Measurements from ENCODE around the gene SLC44A1.
A peak's percentile ranks its signal among the peaks of the same experiment; 100 is the strongest.

Gene SLC44A1

DNA sequence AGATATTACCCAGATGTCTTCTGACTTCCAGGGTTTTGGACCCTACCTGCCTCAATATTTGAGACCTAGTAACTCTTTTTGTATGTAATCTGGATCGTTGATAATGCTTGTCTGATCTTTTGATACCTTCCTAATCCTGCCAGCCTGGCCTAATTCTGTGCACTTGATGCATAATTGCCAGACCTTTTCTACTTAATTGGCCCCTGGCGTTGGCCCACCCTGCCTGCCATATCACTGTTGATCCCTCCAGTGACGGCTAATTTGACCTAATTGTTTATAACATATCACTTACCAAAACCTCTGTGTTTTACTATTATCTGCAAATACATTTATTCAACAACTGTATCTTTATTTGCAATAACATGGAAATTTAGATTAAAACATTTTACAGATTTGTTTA is 49.0 kb downstream of the SLC44A1 start:
- H3K4me3 ChIP-seq (ENCODE audit: low read depth in 1 of 5, low read length in 5 of 5): no peak overlapping the region
- no peaks in the 10 kb centered on the region for H3K9me3 ChIP-seq (ENCODE audit: control insufficient read depth in 5 of 5, low read length in 5 of 5)
- H3K9ac ChIP-seq (ENCODE audit: low read length in 5 of 5): no peak overlapping the region
- no peak overlapping the region for H3K27ac ChIP-seq (ENCODE audit: low read depth, low read length)
- H3K27me3 ChIP-seq (ENCODE audit: control insufficient read depth in 5 of 5, insufficient read depth in 4 of 5, low read length in 5 of 5): no peaks in the 10 kb centered on the region
- no peaks in the 10 kb centered on the region for H3K36me3 ChIP-seq (ENCODE audit: control insufficient read depth in 5 of 5, insufficient read depth in 5 of 5, low read length in 5 of 5)
- peaks cover 2 to 18% (median 5%) of the 10 kb centered on the region in 5 donors for H3K4me1 ChIP-seq (ENCODE audit: control insufficient read depth in 5 of 5, insufficient read depth in 5 of 5, low read length in 5 of 5)

DNA sequence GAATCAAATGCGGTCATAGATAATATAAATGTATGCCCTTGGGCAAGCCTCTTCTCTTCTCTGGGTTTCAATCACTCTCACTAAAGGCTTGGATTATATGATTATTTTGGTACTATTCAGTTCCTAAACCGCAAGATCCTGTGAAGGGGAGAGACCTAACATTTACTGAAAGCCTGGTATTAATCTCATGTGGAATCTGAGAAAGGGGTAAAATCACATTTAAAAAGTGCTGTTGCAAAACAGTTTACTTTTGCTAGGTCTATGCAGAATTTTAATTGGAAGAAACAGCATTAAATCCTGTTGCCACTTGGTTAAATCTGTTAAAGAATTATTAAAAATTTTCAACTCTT is 50.7 kb downstream of the SLC44A1 start:
- H3K27ac ChIP-seq (ENCODE audit: low read depth, low read length): no peak overlapping the region
- H3K27me3 ChIP-seq (ENCODE audit: control insufficient read depth in 5 of 5, insufficient read depth in 4 of 5, low read length in 5 of 5): no peaks in the 10 kb centered on the region
- no peak overlapping the region for H3K9ac ChIP-seq (ENCODE audit: low read length in 5 of 5)
- peaks cover 2 to 18% (median 5%) of the 10 kb centered on the region in 5 donors for H3K4me1 ChIP-seq (ENCODE audit: control insufficient read depth in 5 of 5, insufficient read depth in 5 of 5, low read length in 5 of 5)
- no peak overlapping the region for H3K4me3 ChIP-seq (ENCODE audit: low read depth in 1 of 5, low read length in 5 of 5)
- H3K36me3 ChIP-seq (ENCODE audit: control insufficient read depth in 5 of 5, insufficient read depth in 5 of 5, low read length in 5 of 5): peaks cover 0 to 12% (median 10%) of the 10 kb centered on the region in 5 donors
- H3K9me3 ChIP-seq (ENCODE audit: control insufficient read depth in 5 of 5, low read length in 5 of 5): no peaks in the 10 kb centered on the region

DNA sequence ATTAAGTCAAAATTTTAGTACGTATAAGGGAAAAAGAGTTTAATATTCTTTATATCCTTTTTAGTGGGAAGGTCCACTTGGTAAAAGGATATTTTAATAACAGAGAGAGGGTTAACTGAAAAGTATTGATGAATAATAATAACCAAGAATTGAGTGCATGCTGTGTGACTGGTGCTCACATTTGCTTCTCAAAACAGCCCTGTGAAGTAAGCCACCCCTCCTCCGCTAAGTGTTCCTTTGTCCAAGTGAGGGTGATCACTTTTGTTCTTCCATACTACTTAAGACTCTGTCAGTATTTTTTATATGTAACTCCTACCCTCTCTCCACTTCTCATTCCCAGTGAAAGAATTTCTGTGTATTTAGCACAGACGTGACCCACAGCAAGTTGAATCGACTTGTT is 51.5 kb downstream of the SLC44A1 start:
- H3K9me3 ChIP-seq (ENCODE audit: control insufficient read depth in 5 of 5, low read length in 5 of 5): no peaks in the 10 kb centered on the region
- H3K9ac ChIP-seq (ENCODE audit: low read length in 5 of 5): no peak overlapping the region
- H3K4me1 ChIP-seq (ENCODE audit: control insufficient read depth in 5 of 5, insufficient read depth in 5 of 5, low read length in 5 of 5): peaks cover 2 to 18% (median 5%) of the 10 kb centered on the region in 5 donors
- H3K27ac ChIP-seq (ENCODE audit: low read depth, low read length): peak overlapping the region; percentile 33
- H3K36me3 ChIP-seq (ENCODE audit: control insufficient read depth in 5 of 5, insufficient read depth in 5 of 5, low read length in 5 of 5): peaks cover 0 to 13% (median 10%) of the 10 kb centered on the region in 5 donors
- H3K27me3 ChIP-seq (ENCODE audit: control insufficient read depth in 5 of 5, insufficient read depth in 4 of 5, low read length in 5 of 5): no peaks in the 10 kb centered on the region
- H3K4me3 ChIP-seq (ENCODE audit: low read depth in 1 of 5, low read length in 5 of 5): no peak overlapping the region

DNA sequence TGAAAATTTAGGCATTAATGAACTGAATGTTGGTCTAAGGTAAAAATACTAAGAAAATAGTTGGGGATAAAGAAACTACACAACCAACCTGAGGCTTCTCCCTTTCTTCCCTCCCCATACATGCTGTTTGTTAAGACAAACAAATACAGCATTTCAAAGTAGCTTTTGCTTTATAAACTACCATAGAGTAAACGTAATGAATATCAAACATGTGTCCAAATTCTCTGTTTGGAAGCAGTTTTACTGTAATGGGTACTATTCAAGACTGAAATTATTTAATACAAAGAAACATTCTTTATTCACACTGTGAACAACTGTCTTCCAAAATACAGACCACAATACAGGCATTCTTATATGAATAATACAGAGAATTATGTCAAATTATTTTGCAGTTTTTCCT is 52.0 kb downstream of the SLC44A1 start:
- Histone ChIP-seq H3K27me3 (ENCODE audit: control insufficient read depth in 5 of 5, insufficient read depth in 4 of 5, low read length in 5 of 5) (no peaks in the 10 kb centered on the region), H3K4me1 (ENCODE audit: control insufficient read depth in 5 of 5, insufficient read depth in 5 of 5, low read length in 5 of 5) (peaks cover 2 to 14% (median 5%) of the 10 kb centered on the region in 5 donors), H3K9ac (ENCODE audit: low read length in 5 of 5) (no peak overlapping the region), H3K9me3 (ENCODE audit: control insufficient read depth in 5 of 5, low read length in 5 of 5) (no peaks in the 10 kb centered on the region), H3K36me3 (ENCODE audit: control insufficient read depth in 5 of 5, insufficient read depth in 5 of 5, low read length in 5 of 5) (peaks cover 0 to 13% (median 10%) of the 10 kb centered on the region in 5 donors), H3K4me3 (ENCODE audit: low read depth in 1 of 5, low read length in 5 of 5) (no peak overlapping the region), H3K27ac (ENCODE audit: low read depth, low read length) (peak overlapping the region; percentile 33)

DNA sequence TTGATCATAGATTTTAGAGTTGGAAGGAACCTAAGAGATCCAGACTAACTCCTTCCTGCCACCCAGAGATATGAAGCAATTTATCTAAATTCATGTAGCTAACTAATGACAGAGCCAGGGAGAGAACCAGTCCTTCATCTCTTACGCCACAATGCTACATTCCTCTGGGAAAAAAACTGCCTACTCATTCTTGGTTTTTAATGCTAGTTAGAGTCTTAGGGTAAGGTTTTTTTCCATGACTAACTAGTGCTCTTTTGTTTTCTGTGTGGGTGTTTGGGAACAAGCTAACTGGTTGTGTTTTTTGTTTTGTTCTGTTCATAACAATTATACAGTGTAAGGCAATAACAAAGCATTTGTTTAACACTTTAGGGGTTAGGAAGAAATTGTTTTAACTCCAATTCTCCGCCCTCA is 52.4 kb downstream of the SLC44A1 start:
- Histone ChIP-seq H3K9ac (ENCODE audit: low read length in 5 of 5) (no peak overlapping the region), H3K4me1 (ENCODE audit: control insufficient read depth in 5 of 5, insufficient read depth in 5 of 5, low read length in 5 of 5) (peaks cover 2 to 13% (median 5%) of the 10 kb centered on the region in 5 donors), H3K9me3 (ENCODE audit: control insufficient read depth in 5 of 5, low read length in 5 of 5) (no peaks in the 10 kb centered on the region), H3K27me3 (ENCODE audit: control insufficient read depth in 5 of 5, insufficient read depth in 4 of 5, low read length in 5 of 5) (no peaks in the 10 kb centered on the region), H3K36me3 (ENCODE audit: control insufficient read depth in 5 of 5, insufficient read depth in 5 of 5, low read length in 5 of 5) (peaks cover 0 to 13% (median 10%) of the 10 kb centered on the region in 5 donors), H3K4me3 (ENCODE audit: low read depth in 1 of 5, low read length in 5 of 5) (no peak overlapping the region), H3K27ac (ENCODE audit: low read depth, low read length) (peak overlapping the region; percentile 33)

DNA sequence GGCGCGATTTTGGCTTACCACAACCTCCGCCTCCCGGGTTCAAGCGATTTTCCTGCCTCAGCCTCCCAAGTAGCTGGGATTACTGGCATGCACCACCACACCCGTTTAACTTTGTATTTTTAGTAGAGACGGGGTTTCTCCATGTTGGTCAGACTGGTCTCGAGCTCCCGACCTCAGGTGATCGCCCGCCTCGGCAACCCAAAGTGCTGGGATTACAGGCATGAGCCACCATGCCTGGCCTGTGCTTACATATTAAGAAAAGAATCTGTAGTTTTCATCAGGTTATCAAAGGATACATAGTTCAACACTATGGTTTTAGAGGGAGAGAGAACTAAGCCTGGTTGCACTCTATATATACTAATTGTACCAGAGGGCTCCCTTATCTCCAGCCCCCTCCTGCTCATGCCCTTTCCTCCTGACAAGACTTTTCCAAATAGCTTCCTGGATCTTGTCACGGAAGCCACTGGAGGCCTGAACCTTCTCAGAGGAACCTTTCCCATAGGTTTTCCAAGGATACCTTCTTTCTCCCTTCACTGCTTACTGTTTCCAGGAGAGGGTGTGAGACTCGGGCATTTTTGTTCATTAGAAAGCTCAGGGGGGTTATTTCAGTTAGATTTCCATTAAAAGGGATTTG is 53.1 kb downstream of the SLC44A1 start:
- Histone ChIP-seq H3K9ac (ENCODE audit: low read length in 5 of 5) (no peak overlapping the region), H3K36me3 (ENCODE audit: control insufficient read depth in 5 of 5, insufficient read depth in 5 of 5, low read length in 5 of 5) (peaks cover 0 to 13% (median 10%) of the 10 kb centered on the region in 5 donors), H3K4me3 (ENCODE audit: low read depth in 1 of 5, low read length in 5 of 5) (no peak overlapping the region), H3K27me3 (ENCODE audit: control insufficient read depth in 5 of 5, insufficient read depth in 4 of 5, low read length in 5 of 5) (no peaks in the 10 kb centered on the region), H3K9me3 (ENCODE audit: control insufficient read depth in 5 of 5, low read length in 5 of 5) (no peaks in the 10 kb centered on the region), H3K4me1 (ENCODE audit: control insufficient read depth in 5 of 5, insufficient read depth in 5 of 5, low read length in 5 of 5) (peaks cover 2 to 13% (median 5%) of the 10 kb centered on the region in 5 donors), H3K27ac (ENCODE audit: low read depth, low read length) (no peak overlapping the region)

DNA sequence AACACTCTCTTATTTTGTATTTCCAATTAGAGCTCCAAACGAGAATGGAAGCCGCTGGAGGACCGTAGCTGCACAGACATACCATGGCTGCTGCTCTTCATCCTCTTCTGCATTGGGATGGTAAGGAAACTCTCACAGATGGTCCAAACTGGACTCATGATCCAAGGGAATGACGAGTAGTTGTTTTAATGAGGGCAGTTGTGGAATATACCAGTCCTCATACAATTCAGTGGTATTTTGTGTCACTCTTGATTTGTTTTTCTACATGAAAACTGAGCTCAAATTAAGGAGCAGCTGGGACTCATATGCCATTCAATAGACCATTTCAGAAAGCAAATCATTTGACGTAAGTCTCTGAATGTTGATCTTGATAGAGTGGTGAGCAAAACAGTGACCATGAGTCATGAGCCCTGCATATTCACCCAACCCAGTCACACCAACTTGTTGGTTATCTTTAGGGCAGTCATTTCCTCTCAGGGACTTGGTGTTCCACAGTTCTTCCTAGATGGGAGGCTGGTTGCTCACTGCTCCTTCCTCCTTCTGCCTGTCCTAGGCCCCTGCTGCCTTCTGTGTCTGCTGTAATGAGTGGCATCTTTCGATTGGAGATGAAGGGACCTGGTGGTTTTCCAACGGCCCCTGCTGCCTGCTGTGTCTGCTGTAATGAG is 54.9 kb downstream of the SLC44A1 start:
- Histone ChIP-seq H3K4me1 (ENCODE audit: control insufficient read depth in 5 of 5, insufficient read depth in 5 of 5, low read length in 5 of 5) (peaks cover 2 to 13% (median 5%) of the 10 kb centered on the region in 5 donors), H3K9ac (ENCODE audit: low read length in 5 of 5) (no peak overlapping the region), H3K9me3 (ENCODE audit: control insufficient read depth in 5 of 5, low read length in 5 of 5) (no peaks in the 10 kb centered on the region), H3K27ac (ENCODE audit: low read depth, low read length) (no peak overlapping the region), H3K36me3 (ENCODE audit: control insufficient read depth in 5 of 5, insufficient read depth in 5 of 5, low read length in 5 of 5) (peaks cover 8 to 15% (median 10%) of the 10 kb centered on the region in 5 donors), H3K4me3 (ENCODE audit: low read depth in 1 of 5, low read length in 5 of 5) (no peak overlapping the region), H3K27me3 (ENCODE audit: control insufficient read depth in 5 of 5, insufficient read depth in 4 of 5, low read length in 5 of 5) (no peaks in the 10 kb centered on the region)

DNA sequence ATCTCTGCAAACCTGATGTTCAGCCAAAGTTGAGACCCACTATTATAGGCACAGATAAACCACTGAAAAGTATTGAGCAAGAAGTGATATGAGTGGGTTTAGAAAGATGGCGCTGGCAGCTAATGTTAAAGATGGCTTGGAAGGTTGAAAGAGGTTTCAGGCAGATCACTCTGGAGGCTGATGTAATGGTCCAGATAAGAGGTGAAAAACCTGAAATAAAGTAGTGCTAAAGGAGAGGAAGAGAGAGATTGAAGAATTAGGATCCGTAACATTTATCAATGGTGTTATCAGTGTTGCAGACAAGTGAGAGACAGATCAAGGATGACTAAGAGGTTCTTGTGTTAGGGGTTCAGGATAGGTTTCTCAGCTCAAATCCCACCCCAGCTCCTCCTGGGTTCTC is 58.3 kb downstream of the SLC44A1 start:
- Histone ChIP-seq H3K36me3 (ENCODE audit: control insufficient read depth in 5 of 5, insufficient read depth in 5 of 5, low read length in 5 of 5) (peaks cover 8 to 15% (median 10%) of the 10 kb centered on the region in 5 donors), H3K27ac (ENCODE audit: low read depth, low read length) (no peak overlapping the region), H3K4me1 (ENCODE audit: control insufficient read depth in 5 of 5, insufficient read depth in 5 of 5, low read length in 5 of 5) (peaks cover 0 to under 1% (median 0%) of the 10 kb centered on the region in 5 donors), H3K27me3 (ENCODE audit: control insufficient read depth in 5 of 5, insufficient read depth in 4 of 5, low read length in 5 of 5) (no peaks in the 10 kb centered on the region), H3K9ac (ENCODE audit: low read length in 5 of 5) (no peak overlapping the region), H3K4me3 (ENCODE audit: low read depth in 1 of 5, low read length in 5 of 5) (no peak overlapping the region), H3K9me3 (ENCODE audit: control insufficient read depth in 5 of 5, low read length in 5 of 5) (no peaks in the 10 kb centered on the region)

DNA sequence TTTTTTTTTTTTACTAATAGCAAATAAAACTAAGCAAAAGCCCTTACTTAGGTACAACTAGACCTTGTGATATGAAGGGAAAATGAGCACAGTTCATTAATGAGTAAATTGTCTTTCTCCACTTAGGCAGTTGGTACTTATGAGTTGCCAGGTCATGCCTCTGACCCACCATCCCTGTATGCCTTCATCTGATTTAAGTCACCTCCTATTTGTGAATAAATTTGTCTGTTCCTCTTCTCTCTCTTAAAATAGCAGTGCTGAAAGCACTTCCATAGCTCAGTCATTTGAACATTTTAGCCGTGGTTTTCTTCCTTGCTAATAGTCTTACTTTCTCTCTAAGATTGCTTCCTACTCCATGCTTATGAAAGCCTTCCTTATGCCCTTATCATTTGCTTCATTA is 61.4 kb downstream of the SLC44A1 start:
- no peaks in the 10 kb centered on the region for H3K9me3 ChIP-seq (ENCODE audit: control insufficient read depth in 5 of 5, low read length in 5 of 5)
- H3K4me1 ChIP-seq (ENCODE audit: control insufficient read depth in 5 of 5, insufficient read depth in 5 of 5, low read length in 5 of 5): peaks cover 0 to 2% (median 0%) of the 10 kb centered on the region in 5 donors
- peak overlapping the region in 1 of 5 donors; percentile 7 for H3K9ac ChIP-seq (ENCODE audit: low read length in 5 of 5)
- H3K27me3 ChIP-seq (ENCODE audit: control insufficient read depth in 5 of 5, insufficient read depth in 4 of 5, low read length in 5 of 5): no peaks in the 10 kb centered on the region
- H3K4me3 ChIP-seq (ENCODE audit: low read depth in 1 of 5, low read length in 5 of 5): no peak overlapping the region
- H3K36me3 ChIP-seq (ENCODE audit: control insufficient read depth in 5 of 5, insufficient read depth in 5 of 5, low read length in 5 of 5): peaks cover 0 to 9% (median 0%) of the 10 kb centered on the region in 5 donors
- no peak overlapping the region for H3K27ac ChIP-seq (ENCODE audit: low read depth, low read length)

DNA sequence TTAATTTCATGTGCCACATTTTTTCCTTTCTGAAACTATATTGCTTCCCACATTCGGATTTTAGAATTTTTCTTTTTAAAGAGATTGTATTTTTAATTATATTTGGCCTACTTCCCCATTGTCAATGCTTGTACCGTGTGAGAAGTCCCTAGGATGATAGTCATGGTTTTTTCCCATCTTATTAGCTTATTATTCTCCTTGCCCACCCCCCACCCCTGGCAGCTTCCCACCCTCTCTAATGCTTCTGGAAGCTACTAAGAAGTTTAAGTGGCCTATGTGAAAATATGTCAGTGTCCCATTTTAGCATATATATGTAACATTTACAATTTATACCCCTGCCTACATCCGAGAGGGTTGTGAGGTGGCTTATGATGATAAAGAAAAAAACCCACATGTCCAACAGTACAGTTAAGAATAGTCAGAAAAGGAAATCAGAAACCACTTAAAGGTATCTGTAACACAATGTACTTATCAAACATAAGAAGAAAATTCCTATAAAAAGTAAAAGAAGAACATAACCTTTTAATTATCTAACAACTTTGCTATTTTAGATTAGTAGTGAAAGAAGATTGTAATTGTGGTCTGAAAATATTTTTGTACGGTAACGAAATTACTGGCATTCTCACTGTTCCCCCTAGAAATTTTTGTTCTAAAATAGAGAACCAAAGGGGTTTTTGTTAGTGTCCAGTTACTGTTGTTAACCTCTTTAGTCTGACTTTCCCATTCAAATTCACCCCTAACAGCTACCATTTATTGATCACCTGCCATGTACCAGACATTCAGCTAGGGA is 62.1 kb downstream of the SLC44A1 start:
- Histone ChIP-seq H3K27ac (ENCODE audit: low read depth, low read length) (no peak overlapping the region), H3K4me1 (ENCODE audit: control insufficient read depth in 5 of 5, insufficient read depth in 5 of 5, low read length in 5 of 5) (peaks cover 0 to 2% (median 0%) of the 10 kb centered on the region in 5 donors), H3K9ac (ENCODE audit: low read length in 5 of 5) (peak overlapping the region in 1 of 5 donors; percentile 7), H3K9me3 (ENCODE audit: control insufficient read depth in 5 of 5, low read length in 5 of 5) (no peaks in the 10 kb centered on the region), H3K27me3 (ENCODE audit: control insufficient read depth in 5 of 5, insufficient read depth in 4 of 5, low read length in 5 of 5) (no peaks in the 10 kb centered on the region), H3K4me3 (ENCODE audit: low read depth in 1 of 5, low read length in 5 of 5) (no peak overlapping the region), H3K36me3 (ENCODE audit: control insufficient read depth in 5 of 5, insufficient read depth in 5 of 5, low read length in 5 of 5) (peaks cover 0 to 9% (median 0%) of the 10 kb centered on the region in 5 donors)

All from subcutaneous abdominal adipose tissue (tissue), 5 donors.